Activated CD8-positive, alpha-beta T cell treated with anti-CD3 and anti-CD28 coated beads for 36 hours (primary cell): Measurements from ENCODE around the gene STK10. TPM values are rescaled to one million over a fixed set of nuclear protein-coding genes. Genes with fewer than 3 reads are reported as not detected.
A peak's percentile ranks its signal among the peaks of the same experiment; 100 is the strongest.

Experiments
- ATAC-seq: fragments of 200-7000 bp; cut with Tn5 transposase; one replicate; pipeline ENCODE4 v1.10.0; 2021; ENCODE audit warnings: mild to moderate bottlenecking, moderate library complexity
- CTCF ChIA-PET: fragments of 350-600 bp; sonication (Branson Sonifier 250); formaldehyde crosslinking; loops from one replicate; lab custom pipeline; 2021; ENCODE audit warnings: antibody characterized with exemption; lab: Charles Lee
- POLR2A ChIA-PET: fragments of 350-600 bp; sonication (Branson Sonifier 250); formaldehyde crosslinking; loops from one replicate; lab custom pipeline; 2021; ENCODE audit warnings: antibody characterized with exemption; lab: Charles Lee
- DNase-seq: peaks from one replicate; pipeline ENCODE4 v3.0.0-alpha.2; 2020
- H3K27ac Mint-ChIP-seq: one replicate; pipeline ENCODE4 v1.8.0; 2021; ENCODE audit warnings: mild to moderate bottlenecking, mixed read lengths
- H3K27me3 Mint-ChIP-seq: one replicate; pipeline ENCODE4 v1.8.0; 2021; ENCODE audit warnings: mixed read lengths
- H3K36me3 Mint-ChIP-seq: one replicate; pipeline ENCODE4 v1.8.0; 2021; ENCODE audit warnings: low read depth, mixed read lengths
- H3K4me1 Mint-ChIP-seq: one replicate; pipeline ENCODE4 v1.8.0; 2021; ENCODE audit warnings: low read depth, mixed read lengths
- H3K4me3 Mint-ChIP-seq: one replicate; pipeline ENCODE4 v1.8.0; 2021; ENCODE audit warnings: mild to moderate bottlenecking, moderate library complexity, mixed read lengths
- H3K9me3 Mint-ChIP-seq: one replicate; pipeline ENCODE4 v1.8.0; 2021; ENCODE audit warnings: mixed read lengths
- intact Hi-C: fragments of 100-400 bp; cut with micrococcal nuclease; formaldehyde crosslinking; loops from one replicate; pipeline ENCODE4 v1.10.0; 2022
- total RNA-seq, 2 experiments: library from RNA; stranded (reverse); gene quantifications; one replicate each; pipeline ENCODE4 v1.2.3, GENCODE V29; 2021
- TF ChIP-seq, protein P1 (sequence below): fragments of 200-600 bp; IDR thresholded peaks from one replicate; pipeline ENCODE4 v1.8.0; 2022; ENCODE audit warnings: antibody characterized with exemption, mild to moderate bottlenecking

Gene STK10
- total RNA-seq, 2 experiments from 2014 or later = 142 to 143 TPM

DNA sequence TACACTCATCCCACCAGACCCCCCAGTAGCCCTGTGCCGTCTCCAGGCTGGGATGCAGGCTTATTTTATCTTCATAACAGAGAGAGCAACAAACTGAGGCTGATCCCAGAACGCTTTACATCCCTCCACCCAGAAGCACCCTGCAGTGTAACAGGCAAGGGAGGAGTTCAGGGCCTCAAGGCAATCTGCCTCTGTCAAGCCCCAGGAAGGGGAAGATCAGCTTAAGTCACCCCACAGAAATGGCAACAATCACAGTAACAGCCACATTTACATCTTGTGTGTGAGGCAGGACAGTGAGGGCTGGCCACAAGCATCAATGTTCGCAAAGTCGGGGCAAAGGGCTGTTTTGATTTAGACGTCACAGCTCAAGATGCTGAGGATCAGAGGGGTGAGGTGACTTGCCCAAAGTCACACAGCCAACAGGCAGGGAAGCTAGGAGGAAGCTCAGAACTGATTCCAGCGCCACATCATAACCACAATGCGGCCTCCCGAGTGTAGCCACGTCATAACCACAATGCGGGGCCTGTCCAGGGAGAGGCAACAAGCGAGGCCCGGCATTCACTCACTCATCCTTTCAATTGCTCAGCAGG lies 14.4 kb downstream of the STK10 start:
- CTCF ChIA-PET = interaction anchor here (0.9 to 6.2 kb wide), 10 partner anchors 10 to 110 kb away, joined by 3 to 108 read pairs (median 4); partner anchors contain the start of genes STK10 and UBTD2
- no peaks in the 10 kb centered on the region for H3K9me3 Mint-ChIP-seq
- H3K36me3 Mint-ChIP-seq = peaks cover 75% of the 10 kb centered on the region
- intact Hi-C loops = no loop called here
- H3K27me3 Mint-ChIP-seq = no peaks in the 10 kb centered on the region
- POLR2A ChIA-PET = interaction anchor here (0.5 to 7.4 kb wide), 15 partner anchors 10 to 215 kb away, joined by 3 to 124 read pairs (median 5); partner anchors contain the start of gene STK10
- DNase-seq (peak; percentile 87), ATAC-seq (peak; percentile 15)
- TF ChIP-seq, protein P1, sequence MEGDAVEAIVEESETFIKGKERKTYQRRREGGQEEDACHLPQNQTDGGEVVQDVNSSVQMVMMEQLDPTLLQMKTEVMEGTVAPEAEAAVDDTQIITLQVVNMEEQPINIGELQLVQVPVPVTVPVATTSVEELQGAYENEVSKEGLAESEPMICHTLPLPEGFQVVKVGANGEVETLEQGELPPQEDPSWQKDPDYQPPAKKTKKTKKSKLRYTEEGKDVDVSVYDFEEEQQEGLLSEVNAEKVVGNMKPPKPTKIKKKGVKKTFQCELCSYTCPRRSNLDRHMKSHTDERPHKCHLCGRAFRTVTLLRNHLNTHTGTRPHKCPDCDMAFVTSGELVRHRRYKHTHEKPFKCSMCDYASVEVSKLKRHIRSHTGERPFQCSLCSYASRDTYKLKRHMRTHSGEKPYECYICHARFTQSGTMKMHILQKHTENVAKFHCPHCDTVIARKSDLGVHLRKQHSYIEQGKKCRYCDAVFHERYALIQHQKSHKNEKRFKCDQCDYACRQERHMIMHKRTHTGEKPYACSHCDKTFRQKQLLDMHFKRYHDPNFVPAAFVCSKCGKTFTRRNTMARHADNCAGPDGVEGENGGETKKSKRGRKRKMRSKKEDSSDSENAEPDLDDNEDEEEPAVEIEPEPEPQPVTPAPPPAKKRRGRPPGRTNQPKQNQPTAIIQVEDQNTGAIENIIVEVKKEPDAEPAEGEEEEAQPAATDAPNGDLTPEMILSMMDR = no peak
- H3K27ac Mint-ChIP-seq = peak overlapping the region; percentile 94
- H3K4me3 Mint-ChIP-seq = peak overlapping the region; percentile 83
- peaks cover 82% of the 10 kb centered on the region for H3K4me1 Mint-ChIP-seq

DNA sequence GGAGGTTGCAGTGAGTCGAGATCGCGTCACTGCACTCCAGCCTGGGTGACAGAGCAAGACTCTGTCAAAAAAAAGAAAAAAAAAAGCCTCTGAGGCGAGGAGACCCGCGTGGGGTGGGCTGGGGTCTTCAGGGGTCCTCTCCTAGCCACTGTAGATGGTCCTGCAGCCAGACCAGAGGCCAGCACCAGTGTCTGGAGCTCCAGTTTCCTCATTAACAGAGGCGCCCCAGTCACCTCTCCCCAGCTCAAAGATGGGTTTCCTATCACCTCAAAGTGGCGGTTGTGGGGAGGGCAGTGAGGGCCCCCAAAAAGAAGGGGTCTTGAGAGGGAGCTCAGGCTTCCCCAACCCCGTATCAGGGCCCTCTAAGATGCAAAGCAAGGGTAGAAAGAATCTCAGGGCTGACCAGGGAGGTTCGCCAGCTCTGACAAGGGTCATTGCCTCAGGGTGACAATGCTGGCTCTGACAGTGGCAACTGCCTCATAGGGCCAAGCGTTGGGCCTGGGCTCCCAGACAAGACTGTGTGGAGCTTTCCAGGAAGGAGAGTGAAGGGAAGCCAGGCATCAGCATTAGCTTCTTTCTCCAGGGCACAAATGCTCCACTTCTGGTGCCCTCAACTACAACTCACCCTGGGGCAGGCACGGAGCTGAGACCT lies 15.0 kb downstream of the STK10 start:
- Mint-ChIP-seq H3K9me3 (no peaks in the 10 kb centered on the region), H3K4me1 (peaks cover 82% of the 10 kb centered on the region), H3K4me3 (peak overlapping the region; percentile 83), H3K27ac (peak overlapping the region; percentile 94), H3K27me3 (no peaks in the 10 kb centered on the region), H3K36me3 (peaks cover 69% of the 10 kb centered on the region)
- no peak for DNase-seq
- ATAC-seq = no peak
- POLR2A ChIA-PET = interaction anchor here (0.5 to 7.4 kb wide), 14 partner anchors 9 to 214 kb away, joined by 3 to 124 read pairs (median 4); partner anchors contain the start of gene STK10
- CTCF ChIA-PET = interaction anchor here (0.9 to 6.2 kb wide), 8 partner anchors 9 to 110 kb away, joined by 3 to 108 read pairs (median 5); partner anchors contain the start of genes STK10 and UBTD2
- intact Hi-C loops = no loop called here
- TF ChIP-seq, protein P1 = no peak

DNA sequence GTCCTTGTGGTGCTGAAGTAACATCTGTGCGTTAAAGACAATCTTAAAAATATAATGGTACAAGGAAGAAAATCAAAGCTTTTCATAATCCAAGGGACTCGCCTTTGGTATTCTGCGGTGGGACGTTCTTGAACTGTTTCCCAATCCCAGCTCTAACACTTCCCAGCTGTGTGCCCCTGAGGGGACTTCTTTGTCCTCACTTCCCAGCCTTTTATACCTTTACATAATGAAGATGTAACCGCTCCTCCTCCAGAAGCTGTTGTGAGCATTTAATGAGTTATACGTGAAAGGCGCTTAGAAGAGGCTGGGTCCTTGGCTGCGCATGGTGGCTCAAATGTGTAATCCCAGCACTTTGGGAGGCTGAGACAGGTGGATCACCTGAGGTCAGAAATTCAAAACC lies 16.9 kb downstream of the STK10 start:
- peak overlapping the region; percentile 84 for H3K27ac Mint-ChIP-seq
- no peaks in the 10 kb centered on the region for H3K9me3 Mint-ChIP-seq
- no peaks in the 10 kb centered on the region for H3K27me3 Mint-ChIP-seq
- no peak for ATAC-seq
- intact Hi-C loops = no loop called here
- H3K4me3 Mint-ChIP-seq = no peak overlapping the region
- no peak for DNase-seq
- peaks cover 61% of the 10 kb centered on the region for H3K36me3 Mint-ChIP-seq
- CTCF ChIA-PET = interaction anchor here (0.9 to 6.2 kb wide), 2 partner anchors 9 to 15 kb away, joined by 4 to 108 read pairs; partner anchors contain the start of gene STK10
- H3K4me1 Mint-ChIP-seq = peaks cover 81% of the 10 kb centered on the region
- TF ChIP-seq, protein P1 = no peak
- POLR2A ChIA-PET = interaction anchor here (0.6 to 7.4 kb wide), 2 partner anchors 15 to 57 kb away, joined by 3 to 124 read pairs; partner anchors contain the start of gene STK10

DNA sequence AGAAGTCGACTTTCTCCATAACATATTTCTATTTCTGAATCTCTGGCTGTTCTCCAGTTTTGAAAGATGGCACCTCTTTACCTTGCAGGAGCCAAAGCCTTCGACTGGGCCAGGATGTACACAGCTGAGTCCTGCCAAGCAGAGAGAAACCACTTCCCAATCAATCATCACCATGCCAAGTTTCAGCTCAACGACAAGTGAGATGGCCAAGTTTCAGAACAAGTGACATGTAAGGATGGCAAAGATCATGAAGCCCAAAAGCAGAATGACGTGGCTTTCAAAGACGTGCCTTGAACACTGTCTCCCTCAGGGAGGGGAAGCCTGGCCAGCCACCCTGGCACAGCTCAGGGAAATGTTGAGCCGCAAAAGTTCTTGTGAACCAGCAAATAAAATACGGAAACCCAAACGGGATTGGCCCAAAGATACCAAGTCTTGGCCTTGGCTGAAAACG lies 17.7 kb downstream of the STK10 start:
- CTCF ChIA-PET = interaction anchor here (0.9 to 1.2 kb wide), 2 partner anchors 19 to 55 kb away, joined by 3 to 4 read pairs; partner anchors contain the start of gene STK10

More for the DNA sequence above, 17.7 kb downstream of the STK10 start:
- TF ChIP-seq, protein P1 = no peak
- ATAC-seq = no peak
- Mint-ChIP-seq H3K36me3 (peaks cover 56% of the 10 kb centered on the region), H3K4me3 (no peak overlapping the region), H3K27ac (peak overlapping the region; percentile 84), H3K9me3 (no peaks in the 10 kb centered on the region), H3K27me3 (no peaks in the 10 kb centered on the region), H3K4me1 (peaks cover 77% of the 10 kb centered on the region)
- intact Hi-C loops = no loop called here
- POLR2A ChIA-PET = interaction anchor here (1.1 to 7.4 kb wide), 2 partner anchors 16 to 20 kb away, joined by 3 to 124 read pairs; partner anchors contain the start of gene STK10
- DNase-seq = peak; percentile 33
